IPS-NIHi7 (cell line): ENCODE results near the gene GHRHR.

ENCODE experiments used
- DNase-seq: peaks from one replicate; pipeline ENCODE4 v3.0.0; 2012; ENCODE audit warnings: mixed read lengths; ENCODE audit errors: extremely low spot score

GHRHR gene

DNA sequence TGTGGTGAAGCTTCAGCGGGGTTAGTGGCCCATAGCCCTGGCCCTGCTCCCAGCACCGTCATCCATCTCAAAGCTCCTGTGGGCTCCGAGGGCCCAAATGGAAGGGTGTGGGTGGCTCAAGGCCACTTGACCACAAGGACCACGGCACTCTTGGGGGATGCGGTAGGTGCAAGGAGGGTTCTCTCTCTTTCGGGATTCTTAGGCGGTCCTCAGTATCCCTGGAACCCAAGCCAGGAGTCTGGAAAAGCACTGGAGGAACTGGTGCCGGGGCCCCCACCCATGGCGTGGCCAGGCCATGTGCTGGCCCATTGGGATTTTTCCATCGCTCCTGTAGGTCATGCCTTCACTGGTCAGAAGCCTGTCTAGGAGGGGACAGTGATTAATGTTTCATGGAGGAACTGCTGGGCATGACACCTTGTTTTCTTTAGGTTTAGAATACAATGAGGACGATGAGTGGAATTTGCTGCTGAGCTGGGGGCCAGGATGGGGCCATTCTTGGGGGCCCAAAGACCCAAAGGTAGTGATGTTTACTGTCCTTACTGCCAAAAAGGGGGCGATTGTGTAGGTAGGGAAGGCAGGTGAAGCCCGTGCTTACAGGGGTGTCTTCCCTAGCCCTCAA, 35.4 kb upstream of the GHRHR start:
- DNase-seq, result peak; percentile 3

DNA sequence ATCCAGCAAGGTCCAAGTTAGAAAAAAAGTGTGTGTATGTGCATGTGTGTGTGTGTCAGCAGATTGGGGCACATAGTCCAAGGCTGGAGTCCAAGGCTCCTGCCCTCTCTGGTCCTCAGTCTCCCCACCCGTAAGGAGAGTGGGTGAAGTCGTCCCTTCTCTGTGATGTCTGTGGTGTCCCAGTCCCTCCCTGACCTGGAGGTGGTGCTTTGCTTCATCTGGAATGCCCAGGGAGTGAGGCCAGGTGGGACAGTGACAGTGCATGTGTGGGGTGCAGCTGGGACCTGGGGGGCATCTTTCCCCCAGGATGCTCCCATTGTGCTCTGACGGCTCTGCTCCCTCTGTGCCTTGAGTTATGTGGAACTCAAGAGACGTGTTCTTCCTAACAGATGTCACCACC, 34.1 kb upstream of the GHRHR start:
- DNase-seq, result peak; percentile 4

GRCh38 chr7:30930621-30931020, 33.1 kb upstream of the GHRHR start:
- peak; percentile 9 for DNase-seq

GRCh38 chr7:30931161-30931928, 32.4 kb upstream of the GHRHR start:
- DNase-seq, result peak; percentile 32

GRCh38 chr7:30931929-30932540, 31.7 kb upstream of the GHRHR start:
- peak; percentile 5 for DNase-seq

GRCh38 chr7:30932562-30932961, 31.2 kb upstream of the GHRHR start:
- DNase-seq, result peak; percentile 6

GRCh38 chr7:30933124-30933974, 30.4 kb upstream of the GHRHR start:
- peak; percentile 45 for DNase-seq

DNA sequence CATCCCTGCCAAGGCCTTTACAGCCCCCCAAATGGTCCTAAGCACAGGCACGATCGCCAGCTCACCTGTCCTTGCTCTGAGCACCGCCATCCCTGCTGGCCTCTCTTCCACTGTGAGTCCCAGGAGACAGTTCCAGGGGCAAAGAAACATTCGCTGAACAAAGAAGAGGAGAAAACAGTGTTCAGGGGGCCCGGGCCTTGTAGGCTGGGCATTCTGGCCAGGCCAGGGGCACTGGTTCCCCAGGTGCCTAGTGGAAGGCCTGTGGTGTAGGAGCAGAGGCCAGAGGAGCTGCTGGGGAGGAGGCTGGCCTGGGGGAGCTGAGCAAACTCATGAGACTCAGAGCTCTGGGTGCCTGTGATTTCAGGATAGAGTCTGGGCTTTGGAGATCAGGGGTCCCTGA, 29.5 kb upstream of the GHRHR start:
- peak; percentile 5 for DNase-seq

GRCh38 chr7:30934732-30935568, 28.8 kb upstream of the GHRHR start:
- DNase-seq, result peak; percentile 2

- DNase-seq, result no peak
These were observed 28.2 kb upstream of the GHRHR start for GRCh38 chr7:30935569-30935877.

- DNase-seq, result peak; percentile 6
These were observed 27.0 kb upstream of the GHRHR start for GRCh38 chr7:30936650-30937245.

GRCh38 chr7:30937416-30937815, 26.3 kb upstream of the GHRHR start:
- no peak for DNase-seq

DNA sequence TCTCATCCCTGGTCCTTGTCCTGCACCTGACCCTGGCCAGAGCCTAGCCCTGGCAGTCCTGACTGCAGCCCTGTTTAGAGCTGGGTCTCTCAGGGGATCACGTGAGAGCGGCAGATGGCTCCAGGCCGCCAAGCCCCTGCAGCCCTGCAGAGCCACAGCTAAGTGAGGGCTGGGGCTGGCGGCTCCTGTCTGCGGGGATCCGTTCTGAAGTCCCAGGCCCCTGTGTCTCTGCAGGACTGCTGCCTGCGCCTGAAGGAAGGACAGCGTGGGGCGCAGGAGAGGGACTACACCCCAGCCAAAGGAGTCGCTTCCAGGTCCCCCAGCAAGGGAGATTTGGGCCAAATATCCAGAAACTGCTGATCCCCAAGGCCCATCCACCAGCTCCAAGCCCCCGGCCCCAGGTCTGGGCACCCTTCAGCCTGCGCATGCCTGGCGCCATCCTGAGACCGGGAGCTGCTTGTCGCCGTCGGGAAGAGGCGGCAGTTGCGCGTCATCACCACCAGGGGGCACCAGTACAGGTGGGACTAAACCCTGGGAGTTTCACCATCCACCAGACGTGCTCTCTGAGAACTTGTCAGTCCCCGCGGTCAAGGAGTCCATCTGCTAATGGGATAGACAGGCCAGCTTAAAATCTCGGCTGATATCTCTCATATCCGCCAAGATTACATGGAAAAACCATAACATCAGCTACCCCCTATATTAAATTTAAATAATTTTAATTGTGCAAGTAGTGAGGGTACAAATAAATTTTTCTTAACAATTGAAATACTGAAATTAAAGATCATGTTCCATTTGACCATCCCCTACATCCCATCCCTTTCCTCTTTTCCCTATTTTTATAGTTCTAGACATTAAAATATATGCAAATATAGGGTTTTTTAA, 25.1 kb upstream of the GHRHR start:
- peak; percentile 96 for DNase-seq

DNA sequence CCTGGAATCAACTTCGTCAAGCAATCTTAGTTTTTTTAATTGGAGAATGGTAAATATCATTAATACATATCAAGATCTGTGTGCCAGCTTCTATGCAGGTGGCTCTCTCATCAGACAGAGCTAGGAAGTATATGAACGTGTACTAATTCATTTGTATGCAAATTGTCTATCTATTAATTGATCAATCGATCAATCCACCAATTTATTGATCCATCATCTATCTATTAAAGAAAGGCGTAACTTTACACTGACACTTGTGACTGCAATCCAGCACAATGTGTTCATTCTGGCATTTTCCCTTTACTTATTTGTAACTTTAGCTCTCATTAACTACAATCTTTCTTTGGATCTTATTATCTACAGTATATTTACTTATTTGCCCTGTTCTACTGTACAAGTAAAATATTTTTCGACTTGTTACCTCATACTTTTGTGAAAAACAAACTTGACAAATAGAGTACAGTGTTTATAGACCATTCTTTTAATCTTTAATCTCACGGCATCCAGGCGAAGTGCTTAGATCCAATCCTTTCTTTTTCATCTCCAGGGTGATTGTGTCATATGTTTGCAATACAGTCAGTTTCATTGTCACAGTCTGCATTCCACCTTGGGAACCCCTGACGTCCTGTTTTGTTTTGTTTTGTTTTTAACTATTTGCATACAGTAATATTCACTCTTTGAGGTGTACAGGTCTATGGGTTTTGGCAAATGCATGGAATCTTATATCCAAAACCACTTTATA, 22.0 kb upstream of the GHRHR start:
- no peak for DNase-seq

GRCh38 chr7:30950197-30950596, 13.6 kb upstream of the GHRHR start:
- DNase-seq, result no peak

- DNase-seq, result no peak
These were observed 8.8 kb upstream of the GHRHR start for GRCh38 chr7:30954914-30955313.

- DNase-seq, result no peak
These were observed 7.0 kb upstream of the GHRHR start for GRCh38 chr7:30956704-30957103.

DNA sequence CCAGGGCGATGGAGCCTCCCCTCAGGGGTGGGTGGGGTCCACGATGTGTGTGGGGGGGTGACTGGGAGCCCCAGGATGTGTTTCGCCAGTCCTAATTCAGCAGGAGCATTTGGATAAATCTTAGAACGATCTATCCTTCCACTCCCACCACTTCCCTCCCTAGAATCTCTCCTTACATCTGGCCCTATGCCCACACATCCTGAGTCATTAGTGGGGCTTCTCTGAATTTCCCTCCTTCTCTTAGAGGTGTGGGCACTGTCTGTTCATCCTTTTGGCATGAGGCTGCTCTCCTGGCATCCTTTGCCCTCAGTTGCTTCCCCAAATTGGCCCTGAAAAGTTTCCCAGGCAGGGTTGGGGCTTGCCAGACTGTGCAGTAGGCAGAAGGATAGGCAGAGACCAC, 1.6 kb downstream of the GHRHR start:
- DNase-seq, result no peak

GRCh38 chr7:30965883-30966282, 2.1 kb downstream of the GHRHR start:
- no peak for DNase-seq
